HG03280 (cell line): Measurements from ENCODE around the gene RMND1.
"Not testable (repeated sequence)": the region's sequence is repeated elsewhere in the genome, so short reads cannot be mapped to it uniquely, and the experiment has no call there.

Experiments used
- ATAC-seq: cut with Tn5 transposase; IDR thresholded peaks from one replicate; pipeline ENCODE4 v1.9.1; 2021; ENCODE audit warnings: mild to moderate bottlenecking, moderate library complexity; ENCODE audit not compliant: unreplicated experiment

The RMND1 gene

GRCh38 chr6:151388236-151388635 is 63.7 kb downstream of the RMND1 start:
- no peak for ATAC-seq

- ATAC-seq: no peak
These were observed 64.6 kb downstream of the RMND1 start for GRCh38 chr6:151387175-151387970.

- no peak for ATAC-seq
These were observed 66.7 kb downstream of the RMND1 start for GRCh38 chr6:151385177-151385576.

GRCh38 chr6:151384151-151384550 is 67.8 kb downstream of the RMND1 start:
- no peak for ATAC-seq

GRCh38 chr6:151382631-151383030 is 69.3 kb downstream of the RMND1 start:
- not testable (repeated sequence) for ATAC-seq

GRCh38 chr6:151381722-151382121 is 70.2 kb downstream of the RMND1 start:
- ATAC-seq: no peak

- no peak for ATAC-seq
These were observed 71.1 kb downstream of the RMND1 start for GRCh38 chr6:151380848-151381205.

- ATAC-seq: peak; percentile 60
These were observed 71.7 kb downstream of the RMND1 start for GRCh38 chr6:151379933-151380847.

GRCh38 chr6:151377095-151377494 is 74.8 kb downstream of the RMND1 start:
- no peak for ATAC-seq

- ATAC-seq: no peak
These were observed 75.5 kb downstream of the RMND1 start for GRCh38 chr6:151376440-151376839.

- no peak for ATAC-seq
These were observed 76.1 kb downstream of the RMND1 start for GRCh38 chr6:151375833-151376232.

- ATAC-seq: no peak
These were observed 77.8 kb downstream of the RMND1 start for GRCh38 chr6:151374036-151374683.

- ATAC-seq: no peak
These were observed 79.8 kb downstream of the RMND1 start for GRCh38 chr6:151372164-151372563.

GRCh38 chr6:151370509-151371078 is 81.3 kb downstream of the RMND1 start:
- no peak for ATAC-seq

GRCh38 chr6:151365233-151365632 is 86.7 kb downstream of the RMND1 start:
- ATAC-seq: no peak

GRCh38 chr6:151359486-151359885 is 92.4 kb downstream of the RMND1 start:
- no peak for ATAC-seq

- no peak for ATAC-seq
These were observed 93.5 kb downstream of the RMND1 start for GRCh38 chr6:151358475-151358874.

- ATAC-seq: no peak
These were observed 94.0 kb downstream of the RMND1 start for GRCh38 chr6:151357758-151358436.

GRCh38 chr6:151356983-151357382 is 94.9 kb downstream of the RMND1 start:
- ATAC-seq: not testable (repeated sequence)
